HL-60/S4 treated with retinoic acid at 250 ng/mL for 4 days and 3 days (cell line): ENCODE results near the gene ADGRA3.

Experiments used
- in situ Hi-C: fragments of 300-500 bp; cut with MboI; formaldehyde crosslinking; loops from 2 replicates; pipeline ENCODE4 v1.7.0; 2022; ENCODE audit warnings: low sequenced_read_pairs

Gene ADGRA3

DNA sequence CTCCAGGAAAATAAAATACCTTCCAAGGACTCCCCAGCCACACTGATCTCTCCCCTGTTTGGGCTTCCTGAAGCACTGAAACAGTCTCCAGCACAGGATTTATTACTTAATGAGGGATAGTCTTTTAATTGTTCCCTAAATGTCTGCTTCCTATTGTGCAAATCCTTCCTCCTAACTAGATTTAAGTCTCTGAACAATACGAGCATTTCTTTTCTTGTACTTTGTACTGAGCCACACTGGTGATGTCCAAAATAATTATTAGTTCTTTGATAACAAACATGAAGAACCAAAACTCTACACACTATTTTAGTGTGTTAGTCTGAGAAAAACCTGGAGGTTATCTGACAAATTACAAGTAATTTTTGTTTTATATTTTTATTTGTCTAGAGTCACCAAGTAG, 5.1 kb downstream of the ADGRA3 start:
- in situ Hi-C loops, result no loop called here

GRCh38 chr4:22508376-22508775, 7.5 kb downstream of the ADGRA3 start:
- in situ Hi-C loops, result no loop called here

DNA sequence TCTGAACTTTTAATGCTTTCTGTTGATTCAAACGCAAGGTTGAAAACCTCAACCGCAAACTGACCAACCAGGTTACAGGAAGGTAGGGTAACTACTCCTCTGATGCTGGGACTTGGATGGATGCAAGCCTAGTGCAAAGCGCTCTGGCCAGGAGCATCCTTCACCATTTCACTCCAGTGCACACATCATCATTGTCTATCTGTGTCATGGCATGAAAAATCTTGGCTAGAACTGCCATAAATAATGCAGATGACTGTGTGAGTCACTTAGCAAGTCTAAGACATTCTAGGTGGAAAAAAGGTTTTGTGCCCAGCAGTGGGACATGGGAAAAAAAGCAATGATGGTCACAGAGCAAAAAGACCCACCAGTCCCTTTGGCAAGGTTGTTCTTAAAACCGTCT, 10.9 kb downstream of the ADGRA3 start:
- in situ Hi-C loops, result no loop called here

DNA sequence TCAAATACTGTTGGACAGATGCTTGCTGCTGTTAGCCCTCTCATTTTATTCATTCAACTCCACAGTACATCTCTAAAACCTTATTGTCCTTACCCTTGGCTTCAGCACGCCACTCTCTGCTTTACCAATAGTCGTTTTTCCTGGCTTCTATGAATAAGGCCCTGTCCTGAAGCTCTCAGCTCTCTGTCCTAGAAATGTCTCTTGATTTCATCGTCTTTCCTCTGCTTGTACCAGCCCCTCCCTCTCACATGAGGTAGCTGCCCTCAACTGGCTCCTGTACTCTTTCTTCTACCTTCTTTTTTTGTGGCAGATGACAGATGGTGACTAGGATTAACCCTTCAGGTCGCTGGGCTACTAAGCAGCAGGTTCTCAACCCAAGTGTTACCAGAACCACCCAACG, 11.4 kb downstream of the ADGRA3 start:
- in situ Hi-C loops, result no loop called here

- in situ Hi-C loops, result no loop called here
Measured at GRCh38 chr4:22502895-22503814, 12.7 kb downstream of the ADGRA3 start.

DNA sequence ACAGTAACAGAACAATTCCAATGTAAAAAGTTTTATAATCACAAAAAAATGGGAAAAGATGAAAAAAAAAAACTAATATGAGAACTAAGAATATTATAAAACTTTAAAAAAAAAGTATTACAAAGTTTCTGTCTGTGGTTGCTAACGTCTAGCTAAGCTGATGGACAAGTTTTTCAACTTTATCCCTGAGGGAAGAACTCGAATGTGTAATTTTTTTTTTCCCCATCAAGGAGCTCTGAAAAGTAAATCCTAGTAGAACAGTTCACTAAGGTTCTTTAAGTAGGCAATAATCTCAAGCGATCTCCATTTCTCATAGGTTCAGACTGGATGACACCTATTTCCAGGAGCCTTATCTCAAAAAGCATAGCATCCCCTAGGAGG, 14.2 kb downstream of the ADGRA3 start:
- in situ Hi-C loops, result no loop called here

GRCh38 chr4:22500831-22501714, 14.8 kb downstream of the ADGRA3 start:
- in situ Hi-C loops, result no loop called here

- in situ Hi-C loops, result no loop called here
Measured at GRCh38 chr4:22500128-22500611, 15.7 kb downstream of the ADGRA3 start.

DNA sequence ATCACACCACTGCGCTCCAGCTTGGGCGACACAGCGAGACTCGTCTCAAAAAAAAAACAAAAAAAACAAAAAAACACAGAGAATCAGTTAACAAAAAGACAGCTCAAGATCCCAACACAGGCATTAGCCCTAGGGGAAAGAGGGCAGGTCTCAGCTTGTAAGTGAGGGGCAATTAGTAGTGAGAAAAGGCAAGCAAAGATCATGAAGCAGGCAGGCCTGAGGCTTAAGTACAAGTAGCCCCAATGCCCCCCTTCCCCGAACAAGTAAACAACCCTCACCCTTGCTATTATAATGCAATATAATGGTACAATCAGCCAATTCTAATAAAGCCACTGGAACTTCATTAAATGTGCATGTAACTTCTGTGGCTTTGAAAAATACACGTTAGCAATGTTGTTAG, 17.0 kb downstream of the ADGRA3 start:
- in situ Hi-C loops, result no loop called here

- in situ Hi-C loops, result no loop called here
Measured at GRCh38 chr4:22496165-22496813, 19.6 kb downstream of the ADGRA3 start.

- in situ Hi-C loops, result no loop called here
Measured at GRCh38 chr4:22493523-22493922, 22.3 kb downstream of the ADGRA3 start.

DNA sequence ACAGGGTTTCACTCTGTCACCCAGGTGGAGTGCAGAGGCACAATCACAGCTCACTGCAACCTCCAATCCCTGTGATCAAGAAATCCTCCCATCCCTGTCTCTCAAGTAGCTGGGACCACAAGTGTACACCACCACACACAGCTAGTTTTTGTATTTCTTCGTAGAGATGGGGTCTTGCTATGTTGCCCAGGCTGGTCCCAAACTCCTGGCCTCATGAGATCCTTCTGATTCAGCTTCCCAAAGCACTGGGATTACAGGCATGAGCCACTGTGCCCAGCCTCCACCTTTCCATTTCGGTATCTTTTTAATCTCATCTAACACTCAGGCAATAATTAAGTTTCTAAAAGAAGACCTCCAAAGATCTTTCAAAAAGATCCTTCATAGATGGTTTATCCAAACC, 22.9 kb downstream of the ADGRA3 start:
- in situ Hi-C loops, result no loop called here

DNA sequence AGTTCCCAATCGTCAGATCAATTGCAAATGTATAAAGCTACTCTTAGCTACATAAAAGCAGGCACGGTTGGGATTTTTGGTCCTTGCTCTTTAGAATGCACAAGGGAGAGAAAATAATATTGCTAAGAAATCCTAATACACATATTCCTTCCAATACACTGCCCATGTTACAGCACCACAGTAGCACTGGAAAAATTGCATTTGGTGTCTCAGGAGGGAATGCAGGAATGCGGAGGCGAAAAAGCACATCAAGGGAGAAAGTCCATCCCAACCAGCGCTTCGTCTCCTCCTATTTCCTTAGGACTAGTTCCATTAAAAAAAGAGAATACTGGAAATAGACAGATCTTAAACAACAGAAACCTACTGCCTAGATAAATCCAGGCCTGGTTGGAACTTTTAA, 23.9 kb downstream of the ADGRA3 start:
- in situ Hi-C loops, result no loop called here

- in situ Hi-C loops, result no loop called here
Measured at GRCh38 chr4:22490718-22491315, 25.0 kb downstream of the ADGRA3 start.

DNA sequence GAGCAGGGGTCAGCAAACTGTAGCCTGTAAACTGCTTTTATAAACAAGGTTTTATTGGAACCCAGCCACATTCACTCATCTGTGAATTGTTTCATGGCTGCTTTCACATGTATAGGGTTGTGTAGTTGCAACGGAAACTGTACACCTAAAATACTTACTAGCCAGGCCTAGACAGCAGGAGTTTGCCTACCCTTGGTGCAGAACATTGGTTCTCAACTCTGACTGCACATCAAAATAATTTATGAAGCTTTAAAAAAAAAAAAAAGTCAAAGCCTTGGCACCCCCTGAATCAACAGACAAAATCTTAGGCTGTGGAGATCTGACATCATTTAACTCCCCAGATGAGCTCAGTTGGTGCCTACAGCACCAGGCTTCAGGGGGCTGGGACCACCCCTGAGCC, 27.8 kb downstream of the ADGRA3 start:
- in situ Hi-C loops, result no loop called here

DNA sequence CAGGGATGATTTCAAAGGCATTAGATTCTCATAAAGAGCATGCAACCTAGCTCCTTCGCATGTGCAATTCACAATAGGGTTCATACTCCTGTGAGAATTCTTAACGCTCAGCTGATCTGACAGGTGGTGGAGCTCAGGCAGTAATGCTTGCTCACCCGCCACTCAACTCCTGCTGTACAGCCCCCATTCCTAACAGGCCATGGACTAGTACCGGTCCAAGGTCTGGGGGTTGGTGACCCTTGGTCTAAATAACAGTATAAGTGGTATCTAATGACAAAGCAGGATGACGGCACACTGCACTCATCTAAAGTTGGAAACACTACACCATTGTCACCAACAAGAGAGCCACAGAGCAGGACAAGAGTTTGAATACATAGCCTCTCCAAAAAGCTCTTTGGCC, 28.5 kb downstream of the ADGRA3 start:
- in situ Hi-C loops, result no loop called here

DNA sequence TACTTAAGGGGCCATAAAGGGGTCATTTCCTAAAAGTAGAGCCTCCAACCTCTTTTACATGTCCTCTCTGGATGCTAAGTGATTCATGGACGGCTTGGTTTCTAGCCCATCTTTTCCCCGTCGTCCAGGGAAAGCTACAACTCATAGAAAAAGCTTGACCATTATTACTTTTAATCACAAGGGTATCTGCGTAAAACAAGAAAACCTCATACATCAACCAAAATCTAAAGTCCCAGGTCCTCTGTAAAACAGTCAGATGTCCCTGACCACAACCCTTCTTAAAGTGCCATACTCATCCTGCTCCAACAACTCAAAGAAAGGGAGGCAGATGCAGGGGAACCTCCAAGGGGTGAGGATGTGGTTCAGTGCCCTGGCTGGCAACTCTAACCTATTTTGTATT, 29.6 kb downstream of the ADGRA3 start:
- in situ Hi-C loops, result no loop called here

DNA sequence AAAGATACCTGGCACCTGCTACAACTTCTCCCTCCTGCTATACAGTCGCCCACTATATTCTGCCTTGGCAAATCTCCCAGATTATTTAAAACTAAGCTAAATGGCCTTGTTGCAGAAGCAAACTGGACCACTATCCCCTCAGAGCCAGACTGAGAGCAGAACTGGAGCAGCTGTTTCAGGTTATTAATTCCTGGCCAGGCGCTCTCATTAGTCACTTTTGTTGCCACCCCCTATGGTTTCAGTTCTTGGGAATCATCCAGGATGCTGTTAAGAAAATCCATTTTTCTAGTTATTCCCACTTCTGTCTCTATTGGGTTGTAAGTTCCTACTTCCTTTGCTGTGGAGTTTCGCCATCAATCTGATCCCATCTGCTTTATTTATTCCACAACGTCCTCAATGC, 30.1 kb downstream of the ADGRA3 start:
- in situ Hi-C loops, result no loop called here

- in situ Hi-C loops, result no loop called here
Measured at GRCh38 chr4:22483551-22483981, 32.3 kb downstream of the ADGRA3 start.

DNA sequence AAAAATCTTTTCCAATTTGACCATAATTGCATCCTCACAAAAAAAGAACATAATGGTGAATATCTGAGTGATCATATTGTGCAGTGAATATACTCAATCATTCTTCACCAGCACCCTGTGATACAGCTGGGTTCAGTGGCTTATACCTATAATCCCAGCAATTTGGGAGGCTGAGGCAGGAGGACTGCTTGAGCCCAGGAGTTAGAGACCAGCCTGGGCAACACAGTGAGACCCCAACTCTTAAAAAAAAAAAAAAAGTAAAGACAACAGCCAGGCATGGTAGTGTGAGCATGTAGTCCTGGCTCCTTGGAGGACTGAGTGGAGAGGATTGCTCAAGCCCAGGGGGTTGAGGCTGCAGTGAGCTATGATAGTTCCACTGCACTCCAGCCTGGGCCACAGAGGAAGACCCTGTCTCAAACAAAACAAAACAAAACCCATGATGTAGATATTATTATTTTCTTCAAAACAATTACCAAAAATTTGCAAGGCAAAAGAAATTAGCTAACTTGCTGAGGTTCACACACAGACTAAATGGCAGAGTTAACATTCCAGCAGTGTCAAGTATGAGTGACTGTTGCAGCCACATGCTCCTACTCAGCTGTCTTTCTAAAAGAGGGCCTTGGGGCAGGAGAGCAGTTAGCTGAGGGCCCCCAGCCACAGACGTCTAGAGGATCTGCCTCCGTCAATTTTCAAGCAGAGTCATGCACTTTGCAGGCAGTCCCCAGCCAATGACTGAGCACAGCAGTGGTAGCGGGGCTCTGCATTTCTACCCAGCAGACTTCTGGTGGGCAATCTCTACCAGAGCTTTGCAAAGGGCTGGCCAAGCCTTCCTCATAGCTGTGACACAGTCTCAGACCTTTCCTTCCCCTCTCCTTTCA, 33.4 kb downstream of the ADGRA3 start:
- in situ Hi-C loops, result no loop called here
